Measurements from ENCODE around the gene THSD4. TPM values are rescaled to one million over a fixed set of nuclear protein-coding genes. Genes with fewer than 3 reads are reported as not detected.

The THSD4 gene
- total RNA-seq, 2 experiments from 2014 or later: not detected

- ChIA-PET CTCF (ENCODE audit: unreplicated experiment) (no interaction called here), POLR2A (no interaction called here)
- Histone ChIP-seq H3K9me2 (ENCODE audit: insufficient read depth, low read length) (no peaks in the 10 kb centered on the region), H3K4me1 (ENCODE audit: insufficient read depth, low read length, poor library complexity, severe bottlenecking) (peaks cover 14% of the 10 kb centered on the region), H3K36me3 (ENCODE audit: insufficient read depth, low read length) (no peaks in the 10 kb centered on the region), H4K20me1 (ENCODE audit: insufficient read depth, low read length) (no peaks in the 10 kb centered on the region), H3K79me2 (ENCODE audit: insufficient read depth, low read depth, low read length) (no peaks in the 10 kb centered on the region), H3K9me3 (ENCODE audit: low read length) (no peaks in the 10 kb centered on the region), H3K27ac (ENCODE audit: low read depth, low read length, poor library complexity, severe bottlenecking) (no peak overlapping the region), H3K4me2 (ENCODE audit: low read length) (no peak overlapping the region), H2AFZ (ENCODE audit: low read length) (no peak overlapping the region), H3K4me3 (ENCODE audit: low read depth, low read length, poor library complexity, severe bottlenecking) (no peak overlapping the region)
- no peak for DNase-seq (ENCODE audit: low spot score)
- intact Hi-C loops (cut with micrococcal nuclease; ENCODE audit: unreplicated experiment): no loop called here
- TF ChIP-seq CTCF (conservative IDR thresholded peaks at IDR 0.05; ENCODE audit: low read length) (no peak), EZH2phosphoT487 (IDR thresholded peaks at IDR 0.05; ENCODE audit: borderline replicate concordance, low read depth, low read length) (no peak)
- no TSS peak for BruUV-seq (replicated peaks)
Observed at GRCh38 chr15:71471347-71471746, 356.1 kb downstream of the THSD4 start.

GRCh38 chr15:71472566-71472965 lies 357.3 kb downstream of the THSD4 start:
- no peaks in the 10 kb centered on the region for H4K20me1 ChIP-seq (ENCODE audit: insufficient read depth, low read length)
- H3K4me1 ChIP-seq (ENCODE audit: insufficient read depth, low read length, poor library complexity, severe bottlenecking): peaks cover 26% of the 10 kb centered on the region
- no peak overlapping the region for H3K4me3 ChIP-seq (ENCODE audit: low read depth, low read length, poor library complexity, severe bottlenecking)
- H3K36me3 ChIP-seq (ENCODE audit: insufficient read depth, low read length): no peaks in the 10 kb centered on the region
- intact Hi-C loops (cut with micrococcal nuclease; ENCODE audit: unreplicated experiment): no loop called here
- BruUV-seq (replicated peaks): no TSS peak
- peak overlapping the region; percentile 17; the same call in 1 of the 2 replicates for H2AFZ ChIP-seq (ENCODE audit: low read length)
- POLR2A ChIA-PET: no interaction called here
- TF ChIP-seq CTCF (conservative IDR thresholded peaks at IDR 0.05; ENCODE audit: low read length): no peak
- peak overlapping the region; percentile 43 for H3K4me2 ChIP-seq (ENCODE audit: low read length)
- CTCF ChIA-PET (ENCODE audit: unreplicated experiment): no interaction called here
- no peaks in the 10 kb centered on the region for H3K9me3 ChIP-seq (ENCODE audit: low read length)
- H3K9me2 ChIP-seq (ENCODE audit: insufficient read depth, low read length): no peaks in the 10 kb centered on the region
- no peaks in the 10 kb centered on the region for H3K79me2 ChIP-seq (ENCODE audit: insufficient read depth, low read depth, low read length)
- DNase-seq (ENCODE audit: low spot score): no peak
- H3K27ac ChIP-seq (ENCODE audit: low read depth, low read length, poor library complexity, severe bottlenecking): no peak overlapping the region

GRCh38 chr15:71473751-71474150 lies 358.5 kb downstream of the THSD4 start:
- H3K4me2 ChIP-seq (ENCODE audit: low read length): no peak overlapping the region
- ChIA-PET POLR2A (interaction anchor here (0.6 kb wide), 1 partner anchor 278 kb away, joined by 3 read pairs; no protein-coding TSS in a partner anchor), CTCF (ENCODE audit: unreplicated experiment) (no interaction called here)
- no peaks in the 10 kb centered on the region for H4K20me1 ChIP-seq (ENCODE audit: insufficient read depth, low read length)
- no peaks in the 10 kb centered on the region for H3K79me2 ChIP-seq (ENCODE audit: insufficient read depth, low read depth, low read length)
- H3K9me2 ChIP-seq (ENCODE audit: insufficient read depth, low read length): no peaks in the 10 kb centered on the region
- peaks cover 38% of the 10 kb centered on the region for H3K4me1 ChIP-seq (ENCODE audit: insufficient read depth, low read length, poor library complexity, severe bottlenecking)
- H2AFZ ChIP-seq (ENCODE audit: low read length): no peak overlapping the region
- H3K36me3 ChIP-seq (ENCODE audit: insufficient read depth, low read length): no peaks in the 10 kb centered on the region
- intact Hi-C loops (cut with micrococcal nuclease; ENCODE audit: unreplicated experiment): no loop called here
- no peak for DNase-seq (ENCODE audit: low spot score)
- TF ChIP-seq EZH2phosphoT487 (IDR thresholded peaks at IDR 0.05; ENCODE audit: borderline replicate concordance, low read depth, low read length): no peak
- no peak for TF ChIP-seq CTCF (conservative IDR thresholded peaks at IDR 0.05; ENCODE audit: low read length)
- H3K4me3 ChIP-seq (ENCODE audit: low read depth, low read length, poor library complexity, severe bottlenecking): no peak overlapping the region
- no peak overlapping the region for H3K27ac ChIP-seq (ENCODE audit: low read depth, low read length, poor library complexity, severe bottlenecking)
- no peaks in the 10 kb centered on the region for H3K9me3 ChIP-seq (ENCODE audit: low read length)
- BruUV-seq (replicated peaks): no TSS peak
